Kidney epithelial cell (primary cell): ENCODE measurements around the gene GGA3. TPM values are rescaled to one million over a fixed set of nuclear protein-coding genes. Genes with fewer than 3 reads are reported as not detected.
"Not testable (repeated sequence)": the region's sequence is repeated elsewhere in the genome, so short reads cannot be mapped to it uniquely, and the experiment has no call there.

ENCODE experiments used
- DNase-seq: peaks from one replicate; pipeline ENCODE4 v3.0.0-alpha.2; 2010; ENCODE audit warnings: low read depth
- H3K27me3 ChIP-seq: 2 replicates; pipeline ENCODE4 v1.6.0; 2011; ENCODE audit warnings: low read length; ENCODE audit not compliant: control insufficient read depth, insufficient read depth
- H3K36me3 ChIP-seq: 2 replicates; pipeline ENCODE4 v1.5.1; 2011; ENCODE audit warnings: low read length; ENCODE audit not compliant: control insufficient read depth, insufficient read depth
- H3K4me3 ChIP-seq: 2 replicates; pipeline ENCODE4 v1.5.1; 2011; ENCODE audit warnings: low read depth, mild to moderate bottlenecking, control low read depth, low read length
- total RNA-seq: library from RNA; depleted of rRNA; stranded (reverse); fragments of >200 nt; gene quantifications from 2 replicates; pipeline ENCODE4 v1.2.3, GENCODE V29; 2015
- TF ChIP-seq, protein P1 (sequence below): IDR thresholded peaks from 2 replicates; pipeline ENCODE4 v1.5.1; 2011; ENCODE audit warnings: mild to moderate bottlenecking, moderate library complexity, low read length, control low read depth, inconsistent platforms; ENCODE audit not compliant: insufficient read depth, poor library complexity, severe bottlenecking

Gene GGA3
- total RNA-seq, 1 donor from 2014 or later = 24.8 TPM

DNA sequence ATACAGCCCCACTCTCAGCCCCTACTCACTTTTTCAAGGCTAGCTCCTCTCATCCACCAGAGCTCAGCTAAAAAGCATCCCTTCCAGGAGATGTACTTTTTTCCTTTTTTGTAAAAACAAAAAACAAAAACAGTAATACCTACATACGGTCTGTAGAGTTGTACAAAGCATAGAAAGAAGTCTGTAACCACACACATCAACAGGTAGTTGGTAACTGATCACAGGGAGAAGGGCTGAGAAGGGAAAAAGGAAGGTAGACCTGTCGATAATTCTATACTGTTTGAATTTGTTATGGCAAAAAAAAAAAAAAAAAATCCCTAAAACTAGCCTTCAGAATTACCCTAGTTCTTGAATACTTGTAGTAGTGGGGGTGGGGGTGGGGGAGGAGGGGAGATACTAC lies 27.0 kb upstream of the GGA3 start:
- DNase-seq = no peak
- H3K36me3 ChIP-seq = no peaks in the 10 kb centered on the region
- H3K27me3 ChIP-seq = no peaks in the 10 kb centered on the region
- peak overlapping the region; percentile 88 for H3K4me3 ChIP-seq
- TF ChIP-seq, protein P1, sequence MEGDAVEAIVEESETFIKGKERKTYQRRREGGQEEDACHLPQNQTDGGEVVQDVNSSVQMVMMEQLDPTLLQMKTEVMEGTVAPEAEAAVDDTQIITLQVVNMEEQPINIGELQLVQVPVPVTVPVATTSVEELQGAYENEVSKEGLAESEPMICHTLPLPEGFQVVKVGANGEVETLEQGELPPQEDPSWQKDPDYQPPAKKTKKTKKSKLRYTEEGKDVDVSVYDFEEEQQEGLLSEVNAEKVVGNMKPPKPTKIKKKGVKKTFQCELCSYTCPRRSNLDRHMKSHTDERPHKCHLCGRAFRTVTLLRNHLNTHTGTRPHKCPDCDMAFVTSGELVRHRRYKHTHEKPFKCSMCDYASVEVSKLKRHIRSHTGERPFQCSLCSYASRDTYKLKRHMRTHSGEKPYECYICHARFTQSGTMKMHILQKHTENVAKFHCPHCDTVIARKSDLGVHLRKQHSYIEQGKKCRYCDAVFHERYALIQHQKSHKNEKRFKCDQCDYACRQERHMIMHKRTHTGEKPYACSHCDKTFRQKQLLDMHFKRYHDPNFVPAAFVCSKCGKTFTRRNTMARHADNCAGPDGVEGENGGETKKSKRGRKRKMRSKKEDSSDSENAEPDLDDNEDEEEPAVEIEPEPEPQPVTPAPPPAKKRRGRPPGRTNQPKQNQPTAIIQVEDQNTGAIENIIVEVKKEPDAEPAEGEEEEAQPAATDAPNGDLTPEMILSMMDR = no peak

DNA sequence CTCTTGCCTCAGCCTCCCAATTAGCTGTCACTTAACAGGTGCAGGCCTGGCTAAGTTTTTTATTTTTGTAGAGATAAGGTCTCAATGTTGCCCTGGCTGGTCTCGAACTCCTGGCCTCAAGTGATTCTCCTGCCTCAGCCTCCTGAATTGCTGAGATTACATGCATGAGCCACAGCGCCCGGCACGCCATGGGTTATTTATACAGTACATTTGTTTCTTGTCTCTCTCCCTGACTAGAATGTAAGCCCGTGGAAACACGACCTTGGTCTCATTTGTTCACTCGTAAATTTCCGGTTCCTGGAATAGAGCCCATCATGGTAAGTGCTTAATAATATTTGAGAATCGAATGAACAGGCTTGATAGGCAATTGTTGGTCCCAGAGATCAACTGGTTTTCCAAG lies 25.8 kb upstream of the GGA3 start:
- Histone ChIP-seq H3K27me3 (no peaks in the 10 kb centered on the region), H3K36me3 (no peaks in the 10 kb centered on the region), H3K4me3 (no peak overlapping the region)
- TF ChIP-seq, protein P1 = no peak
- no peak for DNase-seq

DNA sequence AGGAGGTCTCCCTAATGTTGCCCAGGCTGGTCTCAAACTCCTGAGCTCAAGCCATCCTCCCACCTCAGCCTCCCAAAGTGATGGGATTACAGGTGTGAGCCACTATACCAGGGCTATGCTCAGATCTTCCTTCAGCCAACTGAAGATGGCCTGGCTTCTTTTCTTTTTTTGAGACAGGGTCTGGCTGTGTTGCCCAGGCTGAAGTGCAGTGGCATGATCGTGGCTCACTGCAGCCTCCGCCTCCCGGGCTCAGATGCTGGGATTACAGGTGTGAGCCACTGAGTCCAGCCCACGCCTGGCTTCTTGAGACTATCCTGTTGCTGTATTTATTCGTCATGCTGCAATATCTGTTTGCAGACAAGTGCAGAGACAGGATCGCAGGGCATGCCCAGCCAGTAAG lies 23.7 kb upstream of the GGA3 start:
- TF ChIP-seq, protein P1 = no peak

DNA sequence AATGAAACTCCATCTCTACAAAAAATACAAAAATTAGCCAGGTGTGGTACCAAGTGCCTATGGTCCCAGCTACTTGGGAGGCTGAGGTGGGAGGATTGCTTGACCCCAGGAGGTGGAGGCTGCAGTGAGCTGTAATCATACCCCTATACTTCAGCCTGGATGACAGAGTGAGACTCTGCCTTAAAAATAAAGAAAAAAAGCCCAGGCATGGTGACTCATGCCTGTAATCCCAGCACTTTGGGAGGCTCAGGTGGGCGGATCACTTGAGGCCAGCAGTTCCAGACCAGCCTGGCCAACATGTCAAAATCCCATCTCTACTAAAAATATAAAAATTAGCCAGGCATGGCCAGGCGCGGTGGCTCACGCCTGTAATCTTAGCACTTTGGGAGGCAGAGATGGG lies 18.8 kb upstream of the GGA3 start:
- not testable (repeated sequence) for H3K36me3 ChIP-seq, H3K27me3 ChIP-seq, H3K4me3 ChIP-seq, DNase-seq

More for the DNA sequence above, 23.7 kb upstream of the GGA3 start:
- no peaks in the 10 kb centered on the region for H3K36me3 ChIP-seq
- no peak for DNase-seq
- H3K27me3 ChIP-seq = no peaks in the 10 kb centered on the region
- H3K4me3 ChIP-seq = no peak overlapping the region

DNA sequence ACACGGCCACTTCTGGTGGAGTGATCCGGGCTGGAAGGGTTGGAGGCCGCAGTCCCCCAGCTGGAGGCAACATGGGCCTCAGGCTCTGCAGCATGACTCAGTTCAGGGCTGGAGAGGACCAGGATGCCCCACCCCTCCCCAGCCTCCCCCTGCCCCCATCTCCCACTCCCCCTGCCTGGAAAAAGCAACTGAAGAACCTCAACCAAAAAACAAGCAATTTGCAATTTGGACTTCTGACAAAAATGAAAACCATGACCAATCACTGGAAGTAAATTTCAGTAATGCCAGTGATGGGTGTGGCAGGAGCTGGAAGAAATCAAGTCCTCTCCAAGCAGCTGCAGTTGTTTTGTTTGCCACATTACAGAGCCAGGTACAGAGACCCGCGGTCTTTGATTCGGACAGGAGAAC lies 16.3 kb upstream of the GGA3 start:
- Histone ChIP-seq H3K36me3 (peaks cover 2% of the 10 kb centered on the region), H3K27me3 (no peaks in the 10 kb centered on the region), H3K4me3 (no peak overlapping the region)
- DNase-seq = no peak
- TF ChIP-seq, protein P1 = no peak

DNA sequence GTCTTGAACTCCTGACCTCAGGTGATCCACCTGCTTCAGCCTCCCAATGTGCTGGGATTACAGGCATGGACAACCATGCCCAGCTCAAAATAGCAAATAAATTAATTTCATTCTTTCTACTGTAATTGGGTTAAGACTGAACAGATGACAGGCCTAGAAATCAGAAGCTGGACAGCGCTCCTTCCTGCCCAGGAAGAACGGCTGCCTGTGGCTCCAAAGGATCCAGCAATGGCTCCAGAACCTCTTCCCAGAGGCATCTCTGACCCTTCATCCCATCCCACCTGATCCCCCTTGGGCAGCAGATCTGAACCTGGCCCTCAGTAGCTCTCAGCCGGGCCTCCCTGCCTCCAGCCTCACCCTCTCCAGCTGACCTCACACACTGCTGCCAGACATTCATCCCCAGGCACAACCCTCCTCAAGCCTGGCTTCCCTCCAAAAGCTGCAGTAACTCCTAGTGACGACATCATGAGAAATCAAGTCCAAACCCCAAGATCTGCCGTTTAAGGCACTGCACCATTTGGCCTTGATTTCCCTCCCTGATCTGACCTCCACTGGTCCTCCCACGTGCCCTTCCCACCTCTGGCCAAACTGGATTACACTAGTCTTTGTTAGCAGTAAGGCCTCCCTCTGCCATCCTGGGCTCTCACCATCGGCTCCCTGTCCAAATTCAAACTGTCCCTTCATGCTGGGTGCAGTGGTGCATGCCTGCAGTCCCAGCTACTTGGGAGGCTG lies 12.7 kb upstream of the GGA3 start:
- no peak overlapping the region for H3K4me3 ChIP-seq
- no peak for DNase-seq
- TF ChIP-seq, protein P1 = no peak
- H3K27me3 ChIP-seq = no peaks in the 10 kb centered on the region
- H3K36me3 ChIP-seq = peaks cover 2% of the 10 kb centered on the region
